Transverse colon (tissue), 3 donors: ENCODE data around the gene COX7A2L.

Source experiments
- EP300 ChIP-seq: sonication (generic); formaldehyde crosslinking; IDR thresholded peaks from one replicate; pipeline ENCODE4 v1.6.1; 2017; ENCODE audit warnings: antibody characterized with exemption, low read depth
- TF ChIP-seq, protein P1 (sequence below), 5 experiments: fragments of 200-600 bp in 3 of 5; fragments of 450-650 bp in 2 of 5; sonication (generic) in 3 of 5; IDR thresholded peaks; 1 replicate in 2 of 5; 2 replicates in 3 of 5; pipeline ENCODE4 v1.5.1; 2016 to 2017; ENCODE audit warnings: antibody characterized with exemption in 5 of 5, inconsistent platforms in 3 of 5, mild to moderate bottlenecking in 2 of 5, moderate library complexity in 1 of 5

DNA sequence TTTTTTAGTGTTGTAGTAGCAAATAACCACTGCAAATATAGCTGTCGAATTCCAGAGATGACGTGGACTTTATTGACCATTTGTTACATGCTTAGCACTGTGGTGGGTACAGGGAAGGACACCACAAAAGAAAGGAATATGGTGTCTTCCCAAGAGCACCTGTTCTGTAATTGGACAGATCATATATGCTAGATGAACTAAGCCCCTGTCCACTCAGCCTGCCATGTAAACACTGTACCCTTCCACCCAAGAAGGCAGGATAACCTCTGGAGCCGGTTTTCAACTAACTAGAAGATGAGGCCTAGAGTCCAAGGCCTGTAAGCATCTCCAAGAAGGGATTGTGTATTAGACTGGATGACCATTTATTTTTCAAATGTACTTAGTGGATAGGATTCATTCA is 44.1 kb downstream of the COX7A2L start:
- TF ChIP-seq, protein P1, sequence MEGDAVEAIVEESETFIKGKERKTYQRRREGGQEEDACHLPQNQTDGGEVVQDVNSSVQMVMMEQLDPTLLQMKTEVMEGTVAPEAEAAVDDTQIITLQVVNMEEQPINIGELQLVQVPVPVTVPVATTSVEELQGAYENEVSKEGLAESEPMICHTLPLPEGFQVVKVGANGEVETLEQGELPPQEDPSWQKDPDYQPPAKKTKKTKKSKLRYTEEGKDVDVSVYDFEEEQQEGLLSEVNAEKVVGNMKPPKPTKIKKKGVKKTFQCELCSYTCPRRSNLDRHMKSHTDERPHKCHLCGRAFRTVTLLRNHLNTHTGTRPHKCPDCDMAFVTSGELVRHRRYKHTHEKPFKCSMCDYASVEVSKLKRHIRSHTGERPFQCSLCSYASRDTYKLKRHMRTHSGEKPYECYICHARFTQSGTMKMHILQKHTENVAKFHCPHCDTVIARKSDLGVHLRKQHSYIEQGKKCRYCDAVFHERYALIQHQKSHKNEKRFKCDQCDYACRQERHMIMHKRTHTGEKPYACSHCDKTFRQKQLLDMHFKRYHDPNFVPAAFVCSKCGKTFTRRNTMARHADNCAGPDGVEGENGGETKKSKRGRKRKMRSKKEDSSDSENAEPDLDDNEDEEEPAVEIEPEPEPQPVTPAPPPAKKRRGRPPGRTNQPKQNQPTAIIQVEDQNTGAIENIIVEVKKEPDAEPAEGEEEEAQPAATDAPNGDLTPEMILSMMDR (IDR thresholded peaks at IDR 0.05), result no peak
- no peak for TF ChIP-seq EP300
